Measurements from ENCODE around the gene HTR3B. TPM values are rescaled to one million over a fixed set of nuclear protein-coding genes. Genes with fewer than 3 reads are reported as not detected.

The HTR3B gene
- total RNA-seq, 1 experiment from 2014 or later, result not detected

GRCh38 chr11:113928311-113928710 is 23.7 kb downstream of the HTR3B start:
- Histone ChIP-seq H3K23ac (ENCODE audit: insufficient read length, low read depth, low read length) (no peak overlapping the region), H3K27me3 (ENCODE audit: insufficient read depth, low read length) (no peaks in the 10 kb centered on the region), H3K4ac (ENCODE audit: low read depth, low read length) (no peak overlapping the region), H3K14ac (ENCODE audit: insufficient read depth, low read length) (no peak overlapping the region), H3K4me2 (ENCODE audit: insufficient read depth, insufficient read length, low read length) (no peak overlapping the region), H3K23me2 (ENCODE audit: insufficient read length, low read depth, low read length, poor library complexity, severe bottlenecking) (no peaks in the 10 kb centered on the region), H2AFZ (ENCODE audit: low read length) (no peak overlapping the region), H4K8ac (replicated peaks; ENCODE audit: insufficient read length, low read depth, low read length) (no peak overlapping the region), H2BK20ac (ENCODE audit: low read depth, low read length, poor library complexity, severe bottlenecking) (no peak overlapping the region), H3K4me1 (ENCODE audit: insufficient read depth, low read length) (peaks cover 6% of the 10 kb centered on the region), H4K20me1 (ENCODE audit: control insufficient read depth, insufficient read depth, insufficient read length) (no peaks in the 10 kb centered on the region), H2BK12ac (ENCODE audit: insufficient read length, low read depth, low read length) (no peak overlapping the region), H3K18ac (ENCODE audit: insufficient read length, low read depth, low read length) (no peak overlapping the region), H3T11ph (ENCODE audit: low read length) (no peak overlapping the region), H4K91ac (ENCODE audit: insufficient read length, low read depth, low read length) (no peak overlapping the region), H3K56ac (ENCODE audit: insufficient read length, low read depth, low read length) (no peak overlapping the region), H3K79me1 (ENCODE audit: insufficient read depth, low read depth, low read length, poor library complexity, severe bottlenecking) (no peaks in the 10 kb centered on the region), H3K9ac (ENCODE audit: extremely low read depth, insufficient read length, low read length) (no peak overlapping the region), H2BK5ac (ENCODE audit: insufficient read length, low read length) (no peak overlapping the region), H2BK15ac (ENCODE audit: low read depth, low read length) (no peak overlapping the region), H3K9me3 (ENCODE audit: control insufficient read depth, low read depth, low read length) (no peaks in the 10 kb centered on the region), H3K79me2 (ENCODE audit: insufficient read depth, low read length) (no peaks in the 10 kb centered on the region), H2BK120ac (ENCODE audit: low read depth, low read length, poor library complexity, severe bottlenecking) (no peak overlapping the region), H3K27ac (ENCODE audit: insufficient read length, low read depth, low read length) (no peak overlapping the region), H4K5ac (ENCODE audit: insufficient read length, low read depth, low read length) (no peak overlapping the region), H2AK5ac (ENCODE audit: insufficient read length, low read length) (no peak overlapping the region)
- no peaks in the 10 kb centered on the region for H3K27me3 Mint-ChIP-seq (ENCODE audit: low read depth)
- peaks cover 20 to 23% of the 10 kb centered on the region in 2 experiments for H3K4me1 Mint-ChIP-seq
- no CpG with 5 or more reads among the region's 5 CpGs for WGBS (ENCODE audit: extremely low coverage, insufficient read length, low lambda C conversion rate)
- DNase-seq, result no peak
- peaks cover 0 to 5% (median 4%) of the 10 kb centered on the region in 3 experiments; a peak in 3 of 7 replicates for H3K36me3 Mint-ChIP-seq (ENCODE audit: insufficient read depth in 1 of 3, low read depth in 3 of 3)
- TF ChIP-seq, protein P1, sequence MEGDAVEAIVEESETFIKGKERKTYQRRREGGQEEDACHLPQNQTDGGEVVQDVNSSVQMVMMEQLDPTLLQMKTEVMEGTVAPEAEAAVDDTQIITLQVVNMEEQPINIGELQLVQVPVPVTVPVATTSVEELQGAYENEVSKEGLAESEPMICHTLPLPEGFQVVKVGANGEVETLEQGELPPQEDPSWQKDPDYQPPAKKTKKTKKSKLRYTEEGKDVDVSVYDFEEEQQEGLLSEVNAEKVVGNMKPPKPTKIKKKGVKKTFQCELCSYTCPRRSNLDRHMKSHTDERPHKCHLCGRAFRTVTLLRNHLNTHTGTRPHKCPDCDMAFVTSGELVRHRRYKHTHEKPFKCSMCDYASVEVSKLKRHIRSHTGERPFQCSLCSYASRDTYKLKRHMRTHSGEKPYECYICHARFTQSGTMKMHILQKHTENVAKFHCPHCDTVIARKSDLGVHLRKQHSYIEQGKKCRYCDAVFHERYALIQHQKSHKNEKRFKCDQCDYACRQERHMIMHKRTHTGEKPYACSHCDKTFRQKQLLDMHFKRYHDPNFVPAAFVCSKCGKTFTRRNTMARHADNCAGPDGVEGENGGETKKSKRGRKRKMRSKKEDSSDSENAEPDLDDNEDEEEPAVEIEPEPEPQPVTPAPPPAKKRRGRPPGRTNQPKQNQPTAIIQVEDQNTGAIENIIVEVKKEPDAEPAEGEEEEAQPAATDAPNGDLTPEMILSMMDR (conservative IDR thresholded peaks at IDR 0.05), result no peak
- H3K9me3 Mint-ChIP-seq, result peaks cover 0 to 3% of the 10 kb centered on the region in 2 experiments; a peak in 1 of 5 replicates
- no peak overlapping the region for H3K27ac Mint-ChIP-seq
- H3K4me3 Mint-ChIP-seq, result no peak overlapping the region
